GM21717 (cell line): Measurements from ENCODE around the gene ZMYND11.
"Not testable (repeated sequence)": the region's sequence is repeated elsewhere in the genome, so short reads cannot be mapped to it uniquely, and the experiment has no call there.

Experiments
- ATAC-seq: cut with Tn5 transposase; IDR thresholded peaks from one replicate; pipeline ENCODE4 v1.9.1; 2021; ENCODE audit warnings: mild to moderate bottlenecking, moderate library complexity; ENCODE audit not compliant: unreplicated experiment

ZMYND11 gene

GRCh38 chr10:279232-279631, 144.0 kb downstream of the ZMYND11 start:
- ATAC-seq: no peak

- ATAC-seq: no peak
Measured at GRCh38 chr10:279655-280054, 144.4 kb downstream of the ZMYND11 start.

- peak; percentile 49 for ATAC-seq
Measured at GRCh38 chr10:282294-283139, 147.3 kb downstream of the ZMYND11 start.

- ATAC-seq: no peak
Measured at GRCh38 chr10:283140-283479, 147.9 kb downstream of the ZMYND11 start.

GRCh38 chr10:283916-284356, 148.7 kb downstream of the ZMYND11 start:
- ATAC-seq: peak; percentile 89

- ATAC-seq: no peak
Measured at GRCh38 chr10:285216-285615, 150.0 kb downstream of the ZMYND11 start.

- no peak for ATAC-seq
Measured at GRCh38 chr10:287026-287709, 151.9 kb downstream of the ZMYND11 start.

GRCh38 chr10:287814-288213, 152.6 kb downstream of the ZMYND11 start:
- no peak for ATAC-seq

- ATAC-seq: no peak
Measured at GRCh38 chr10:288316-289200, 153.3 kb downstream of the ZMYND11 start.

- ATAC-seq: no peak
Measured at GRCh38 chr10:289581-289980, 154.3 kb downstream of the ZMYND11 start.

- ATAC-seq: no peak
Measured at GRCh38 chr10:290026-290725, 154.9 kb downstream of the ZMYND11 start.

- ATAC-seq: no peak
Measured at GRCh38 chr10:293636-294035, 158.4 kb downstream of the ZMYND11 start.

- ATAC-seq: no peak
Measured at GRCh38 chr10:297567-297966, 162.3 kb downstream of the ZMYND11 start.

GRCh38 chr10:298033-298432, 162.8 kb downstream of the ZMYND11 start:
- no peak for ATAC-seq

- ATAC-seq: peak; percentile 45
Measured at GRCh38 chr10:299512-299911, 164.3 kb downstream of the ZMYND11 start.

- peak; percentile 64 for ATAC-seq
Measured at GRCh38 chr10:299969-300368, 164.7 kb downstream of the ZMYND11 start.

GRCh38 chr10:300580-300979, 165.3 kb downstream of the ZMYND11 start:
- ATAC-seq: not testable (repeated sequence)

GRCh38 chr10:301536-301935, 166.3 kb downstream of the ZMYND11 start:
- ATAC-seq: no peak
